GM18508 (cell line): Measurements from ENCODE around the gene MRPS25.

Experiments
- ATAC-seq: cut with Tn5 transposase; IDR thresholded peaks from one replicate; pipeline ENCODE4 v1.9.1; 2021; ENCODE audit warnings: moderate number of reproducible peaks; ENCODE audit not compliant: insufficient read depth, unreplicated experiment

Gene MRPS25

GRCh38 chr3:15086263-15086662 lies 21.1 kb upstream of the MRPS25 start:
- ATAC-seq = no peak

- ATAC-seq = no peak
Observed at GRCh38 chr3:15083252-15083651, 18.1 kb upstream of the MRPS25 start.

GRCh38 chr3:15081960-15082664 lies 17.0 kb upstream of the MRPS25 start:
- no peak for ATAC-seq

GRCh38 chr3:15079091-15079490 lies 14.0 kb upstream of the MRPS25 start:
- no peak for ATAC-seq

GRCh38 chr3:15074500-15074899 lies 9.4 kb upstream of the MRPS25 start:
- no peak for ATAC-seq

- ATAC-seq = no peak
Observed at GRCh38 chr3:15071699-15072098, 6.6 kb upstream of the MRPS25 start.

GRCh38 chr3:15069441-15069840 lies 4.3 kb upstream of the MRPS25 start:
- ATAC-seq = no peak

- ATAC-seq = no peak
Observed at GRCh38 chr3:15066467-15066866, 1.4 kb upstream of the MRPS25 start.

GRCh38 chr3:15065550-15066007 lies 464 bp upstream of the MRPS25 start:
- ATAC-seq = no peak

GRCh38 chr3:15064299-15064834 lies 748 bp downstream of the MRPS25 start:
- ATAC-seq = no peak

GRCh38 chr3:15063656-15064286 lies 1.3 kb downstream of the MRPS25 start:
- no peak for ATAC-seq

- no peak for ATAC-seq
Observed at GRCh38 chr3:15063238-15063637, 1.9 kb downstream of the MRPS25 start.

GRCh38 chr3:15060029-15060428 lies 5.1 kb downstream of the MRPS25 start:
- no peak for ATAC-seq

- no peak for ATAC-seq
Observed at GRCh38 chr3:15056676-15057404, 8.3 kb downstream of the MRPS25 start.

GRCh38 chr3:15055019-15055557 lies 10.0 kb downstream of the MRPS25 start:
- peak; percentile 34 for ATAC-seq

- no peak for ATAC-seq
Observed at GRCh38 chr3:15053541-15053940, 11.6 kb downstream of the MRPS25 start.

- no peak for ATAC-seq
Observed at GRCh38 chr3:15052335-15053242, 12.5 kb downstream of the MRPS25 start.

GRCh38 chr3:15051531-15051930 lies 13.6 kb downstream of the MRPS25 start:
- ATAC-seq = peak; percentile 37

GRCh38 chr3:15050405-15051092 lies 14.6 kb downstream of the MRPS25 start:
- ATAC-seq = peak; percentile 67
